Mucosa of rectum (tissue), 2 donors: Measurements from ENCODE around the gene IRX2.

Source experiments
- H3K27ac ChIP-seq, 2 donors: one replicate each; pipeline ENCODE4 v1.7.0; 2013; ENCODE audit warnings: inconsistent platforms in 2 of 2, low read depth in 2 of 2, low read length in 2 of 2
- H3K27me3 ChIP-seq, 2 donors: one replicate each; pipeline ENCODE4 v1.7.0; 2013; ENCODE audit warnings: low read length in 2 of 2; ENCODE audit not compliant: control insufficient read depth in 2 of 2, insufficient read depth in 2 of 2
- H3K36me3 ChIP-seq, 2 donors: one replicate each; pipeline ENCODE4 v1.7.0; 2013; ENCODE audit warnings: low read length in 2 of 2; ENCODE audit not compliant: control insufficient read depth in 2 of 2, insufficient read depth in 2 of 2
- H3K4me1 ChIP-seq, 2 donors: one replicate each; pipeline ENCODE4 v1.7.0; 2013; ENCODE audit warnings: low read length in 2 of 2, mild to moderate bottlenecking in 1 of 2; ENCODE audit not compliant: control insufficient read depth in 2 of 2, insufficient read depth in 2 of 2
- H3K4me3 ChIP-seq, 2 donors: one replicate each; pipeline ENCODE4 v1.7.0; 2013; ENCODE audit warnings: low read length in 2 of 2
- H3K9ac ChIP-seq, 2 donors: one replicate each; pipeline ENCODE4 v1.7.0; 2013; ENCODE audit warnings: low read length in 2 of 2, low read depth in 1 of 2, mild to moderate bottlenecking in 1 of 2
- H3K9me3 ChIP-seq, 2 donors: one replicate each; pipeline ENCODE4 v1.7.0; 2013; ENCODE audit warnings: low read length in 2 of 2; ENCODE audit not compliant: control insufficient read depth in 2 of 2
- donor health status: healthy.
- donor health status: Normal muscosa, but diverticular disease.

IRX2 gene

DNA sequence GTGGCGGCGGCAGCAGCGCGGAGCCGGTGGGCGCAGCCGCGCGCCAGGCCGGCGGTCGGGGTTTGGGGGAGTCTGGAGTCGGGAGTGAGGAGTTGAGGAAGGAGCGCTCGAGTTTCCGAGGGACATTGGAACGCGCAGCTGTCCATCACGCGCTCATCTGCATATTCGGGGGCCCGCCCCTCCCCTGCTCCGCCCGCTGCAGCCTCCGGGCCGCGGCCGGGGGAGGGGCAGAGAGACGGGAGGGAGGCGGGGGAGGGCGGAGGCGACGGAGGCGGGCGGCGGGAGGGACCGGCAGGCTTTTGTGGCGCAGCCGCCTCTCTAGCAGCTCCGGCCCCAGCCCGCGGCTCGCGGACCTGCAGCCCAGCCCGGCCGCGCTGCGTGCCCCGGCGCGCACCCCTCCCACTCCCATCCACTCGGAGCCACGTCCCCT is at the start of gene IRX2:
Gene IRX2, minus strand, starts transcription at position 86 of the 430 bp plus-strand sequence. CDS start 264 bp downstream, outside the sequence.
- H3K4me1 ChIP-seq: no peaks in the 10 kb centered on the region
- H3K27ac ChIP-seq: no peak within 1 kb of the TSS
- no peak within 1 kb of the TSS for H3K9ac ChIP-seq
- no peaks in the 10 kb centered on the region for H3K9me3 ChIP-seq
- no peaks in the 10 kb centered on the region for H3K36me3 ChIP-seq
- H3K4me3 ChIP-seq: peak within 1 kb of the TSS in 1 of 2 donors; percentile 30
- peaks cover 13 to 26% of the 10 kb centered on the region in 2 donors for H3K27me3 ChIP-seq

DNA sequence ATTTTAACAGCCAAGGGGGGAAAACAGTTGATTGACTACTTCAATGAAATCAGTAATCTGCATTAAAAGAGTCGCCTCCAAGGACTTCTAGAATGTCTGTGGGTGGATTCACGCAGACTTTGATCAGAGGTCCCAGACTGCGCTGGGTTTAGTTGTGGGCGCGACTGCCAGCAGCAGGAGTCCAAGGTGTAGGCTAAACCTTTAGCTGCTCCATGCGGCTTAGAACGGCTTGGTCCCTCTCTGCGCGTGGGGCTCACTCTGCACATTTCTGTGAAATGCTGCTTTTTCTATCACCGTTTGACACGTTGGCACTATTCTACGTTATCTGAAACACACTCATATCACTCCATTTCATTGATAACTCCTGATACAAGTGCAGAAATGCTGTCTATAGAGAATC is 48.6 kb upstream of the IRX2 start:
- Histone ChIP-seq H3K9me3 (no peaks in the 10 kb centered on the region), H3K27ac (no peak overlapping the region), H3K4me1 (no peaks in the 10 kb centered on the region), H3K36me3 (no peaks in the 10 kb centered on the region), H3K9ac (no peak overlapping the region), H3K27me3 (no peaks in the 10 kb centered on the region), H3K4me3 (no peak overlapping the region)

DNA sequence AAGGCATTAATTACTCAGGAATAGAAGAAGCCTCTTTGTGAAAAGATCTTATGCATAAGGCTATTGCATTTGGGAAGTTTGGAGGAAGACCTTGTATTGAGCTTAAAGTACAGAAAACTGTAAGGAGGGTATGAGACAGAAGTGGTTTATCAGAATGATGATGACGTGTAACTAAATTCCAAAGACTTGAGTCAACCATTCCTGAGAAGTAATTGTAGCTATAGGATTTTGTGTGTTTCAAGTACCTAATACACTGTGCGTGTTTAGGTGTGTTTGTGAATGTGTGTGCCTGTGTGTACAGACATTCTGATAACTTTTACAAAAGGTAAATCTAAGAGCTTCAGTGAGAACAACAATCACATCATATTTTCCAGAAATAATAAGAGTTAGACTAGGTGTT is 46.5 kb upstream of the IRX2 start:
- no peaks in the 10 kb centered on the region for H3K9me3 ChIP-seq
- no peak overlapping the region for H3K9ac ChIP-seq
- no peaks in the 10 kb centered on the region for H3K4me1 ChIP-seq
- H3K27ac ChIP-seq: no peak overlapping the region
- no peaks in the 10 kb centered on the region for H3K27me3 ChIP-seq
- H3K4me3 ChIP-seq: no peak overlapping the region
- H3K36me3 ChIP-seq: no peaks in the 10 kb centered on the region

DNA sequence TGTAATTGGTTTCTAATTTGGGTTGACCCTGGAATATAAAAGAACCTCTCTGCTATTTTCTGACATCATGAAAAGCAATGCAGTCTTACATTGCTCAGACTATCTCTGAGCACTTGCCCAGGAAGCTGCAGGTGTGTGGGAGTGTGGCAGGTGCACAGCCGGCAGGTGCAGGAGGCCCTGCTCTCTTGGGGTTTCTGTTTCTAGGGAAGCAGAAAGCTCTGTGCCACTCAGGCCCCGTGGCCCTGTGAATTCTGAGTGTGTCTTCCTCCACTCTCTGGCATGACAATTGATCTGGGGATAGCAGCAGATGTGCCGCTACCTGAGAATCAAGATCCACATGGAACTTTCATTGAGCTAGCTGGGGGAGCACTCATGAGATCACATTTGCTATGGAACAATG is 45.7 kb upstream of the IRX2 start:
- no peak overlapping the region for H3K27ac ChIP-seq
- no peaks in the 10 kb centered on the region for H3K27me3 ChIP-seq
- no peaks in the 10 kb centered on the region for H3K36me3 ChIP-seq
- H3K9me3 ChIP-seq: no peaks in the 10 kb centered on the region
- no peak overlapping the region for H3K9ac ChIP-seq
- no peaks in the 10 kb centered on the region for H3K4me1 ChIP-seq
- no peak overlapping the region for H3K4me3 ChIP-seq

DNA sequence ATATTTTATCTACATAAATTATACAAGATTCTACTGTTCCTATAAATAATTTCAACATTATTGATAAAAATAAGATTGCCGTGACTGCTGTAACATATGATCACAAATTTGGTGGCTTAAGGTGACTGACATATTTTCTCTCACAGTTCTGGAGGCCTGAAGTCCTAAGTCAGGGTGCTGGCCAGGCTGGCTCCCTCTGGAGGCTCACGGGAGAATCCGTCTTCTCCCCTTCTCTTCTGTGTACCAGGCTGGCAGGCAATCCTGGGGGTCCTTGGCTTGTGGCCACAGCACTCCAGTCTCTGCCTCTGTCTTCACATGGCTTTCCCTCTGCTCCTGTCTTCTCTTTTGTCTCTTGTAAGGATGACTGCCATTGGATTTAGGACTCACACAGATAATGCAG is 31.7 kb upstream of the IRX2 start:
- H3K36me3 ChIP-seq: no peaks in the 10 kb centered on the region
- no peaks in the 10 kb centered on the region for H3K27me3 ChIP-seq
- no peak overlapping the region for H3K27ac ChIP-seq
- H3K9me3 ChIP-seq: no peaks in the 10 kb centered on the region
- no peaks in the 10 kb centered on the region for H3K4me1 ChIP-seq
- H3K9ac ChIP-seq: no peak overlapping the region
- no peak overlapping the region for H3K4me3 ChIP-seq

DNA sequence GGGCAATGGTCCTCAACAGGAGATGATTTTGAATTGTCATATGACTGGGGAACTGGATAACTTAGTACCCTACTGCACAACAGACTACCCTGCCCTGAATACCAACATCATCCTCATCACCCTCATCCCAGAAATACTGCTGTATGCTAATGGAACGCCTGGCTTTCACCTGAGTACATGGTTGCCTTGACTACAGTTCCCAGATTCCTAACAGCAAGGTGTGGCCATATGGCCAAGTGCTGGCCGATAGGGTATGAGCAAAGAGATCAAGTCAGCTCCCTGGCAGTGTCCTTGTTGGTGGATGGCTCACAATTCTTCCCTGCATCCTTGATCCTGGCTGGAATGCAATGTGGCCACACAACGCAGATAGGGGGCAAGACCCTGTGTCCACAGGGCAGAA is 31.2 kb upstream of the IRX2 start:
- Histone ChIP-seq H3K4me3 (no peak overlapping the region), H3K9me3 (no peaks in the 10 kb centered on the region), H3K9ac (no peak overlapping the region), H3K27ac (no peak overlapping the region), H3K36me3 (no peaks in the 10 kb centered on the region), H3K27me3 (no peaks in the 10 kb centered on the region), H3K4me1 (no peaks in the 10 kb centered on the region)

DNA sequence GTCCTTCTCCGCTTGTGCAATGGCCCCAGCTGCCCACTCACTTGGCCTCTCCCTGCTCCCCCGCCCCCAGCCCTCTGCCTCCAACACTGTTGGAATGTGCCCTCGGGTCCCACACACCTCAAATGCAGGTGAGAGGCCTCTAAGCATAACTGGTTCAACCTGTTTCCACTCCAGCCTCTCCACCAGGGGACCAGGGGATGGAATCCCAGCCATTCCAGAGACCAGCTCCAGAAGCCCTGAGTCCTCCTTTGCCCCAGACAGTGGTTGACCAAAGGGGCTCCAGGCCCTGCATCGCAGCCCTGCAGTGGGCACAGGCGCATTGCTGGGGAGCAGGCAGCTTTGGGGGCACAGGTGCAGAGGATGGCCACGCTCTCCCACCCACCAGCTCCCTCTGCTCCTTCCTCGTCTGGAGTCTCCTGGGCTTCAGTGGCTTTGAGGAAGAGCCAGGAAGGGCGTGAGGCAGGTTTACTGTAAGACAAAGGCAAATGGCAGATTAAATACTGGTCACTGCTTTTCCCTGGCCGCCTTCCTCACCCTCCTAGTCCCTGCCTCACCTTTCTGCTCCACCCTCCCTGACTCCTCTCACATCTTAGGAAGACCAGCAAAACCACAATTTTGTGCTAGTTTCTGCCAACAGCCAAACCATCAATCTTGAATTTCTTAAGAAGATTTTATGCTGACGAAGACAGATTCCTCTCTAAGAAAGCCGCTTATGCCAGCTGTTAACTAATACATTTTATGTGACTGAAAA is 29.1 kb upstream of the IRX2 start:
- no peaks in the 10 kb centered on the region for H3K9me3 ChIP-seq
- H3K36me3 ChIP-seq: no peaks in the 10 kb centered on the region
- H3K4me1 ChIP-seq: no peaks in the 10 kb centered on the region
- no peaks in the 10 kb centered on the region for H3K27me3 ChIP-seq
- no peak overlapping the region for H3K27ac ChIP-seq
- H3K4me3 ChIP-seq: no peak overlapping the region
- no peak overlapping the region for H3K9ac ChIP-seq

DNA sequence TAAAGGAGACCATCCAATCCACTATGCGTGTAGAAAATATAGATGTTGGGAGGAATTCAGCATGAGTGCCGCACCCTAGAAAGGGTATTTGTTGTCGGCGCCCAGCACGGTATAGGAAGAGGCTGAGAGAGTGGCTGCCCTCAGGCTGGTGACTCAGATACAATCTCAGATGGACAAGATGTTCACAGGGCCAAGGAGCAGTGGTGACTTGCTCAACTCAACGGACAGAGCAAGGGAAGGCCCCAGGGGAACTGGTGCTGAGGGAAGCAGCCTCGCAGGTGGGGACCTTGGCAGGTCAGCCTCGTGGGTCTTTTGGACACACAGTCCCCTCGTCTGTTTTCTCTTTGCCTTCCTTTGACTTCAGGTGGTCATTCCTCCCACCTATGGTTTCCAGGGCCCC is 28.0 kb upstream of the IRX2 start:
- Histone ChIP-seq H3K36me3 (no peaks in the 10 kb centered on the region), H3K27ac (no peak overlapping the region), H3K4me1 (no peaks in the 10 kb centered on the region), H3K27me3 (no peaks in the 10 kb centered on the region), H3K9me3 (no peaks in the 10 kb centered on the region), H3K4me3 (no peak overlapping the region), H3K9ac (no peak overlapping the region)

DNA sequence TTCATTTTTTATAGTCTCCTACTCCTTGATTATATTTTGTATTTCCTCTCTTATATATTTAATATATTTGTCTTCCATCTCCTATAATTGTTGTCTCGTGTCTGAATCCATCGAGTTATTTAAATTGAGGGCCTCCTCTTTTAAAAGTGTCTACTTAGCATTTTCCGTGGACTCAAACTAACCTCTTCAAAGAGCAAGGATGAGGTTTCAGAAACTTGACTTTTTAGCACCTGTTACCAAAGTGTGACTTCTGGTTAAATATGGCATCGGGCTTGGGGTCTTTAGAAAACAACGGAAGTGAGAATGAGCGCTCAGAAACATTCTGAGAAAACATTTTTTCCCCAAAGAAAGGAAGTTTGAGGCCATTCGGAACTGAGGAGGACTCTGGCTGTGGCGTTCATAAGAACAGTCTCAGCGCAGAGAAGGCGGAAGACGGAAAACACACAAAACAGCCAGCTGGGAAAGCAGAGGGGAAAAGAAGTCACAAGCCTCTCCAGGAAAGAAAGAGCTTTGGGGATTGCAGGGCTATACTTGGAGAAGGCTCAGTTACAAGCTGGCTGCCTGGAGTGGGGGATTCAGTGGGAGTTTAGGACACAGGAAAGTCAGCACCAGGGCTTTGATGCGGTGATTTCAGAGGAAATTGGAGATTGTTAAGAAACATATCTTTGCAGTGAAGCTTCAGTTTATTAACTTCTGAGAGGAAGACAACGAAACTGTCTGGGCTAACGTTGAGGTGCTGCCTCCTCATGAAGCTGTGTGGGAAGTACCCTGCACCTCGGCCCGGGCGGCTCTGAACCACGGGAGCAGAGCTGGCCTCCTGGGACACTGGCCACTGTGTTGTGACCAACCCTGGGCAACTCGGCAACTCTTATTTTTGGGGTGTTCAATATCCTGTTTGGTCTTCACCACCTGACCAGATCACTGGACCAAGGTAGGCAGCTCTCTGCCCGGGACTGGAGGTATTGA is 25.1 kb upstream of the IRX2 start:
- Histone ChIP-seq H3K36me3 (no peaks in the 10 kb centered on the region), H3K27me3 (no peaks in the 10 kb centered on the region), H3K9ac (no peak overlapping the region), H3K4me3 (no peak overlapping the region), H3K4me1 (no peaks in the 10 kb centered on the region), H3K27ac (no peak overlapping the region), H3K9me3 (no peaks in the 10 kb centered on the region)

DNA sequence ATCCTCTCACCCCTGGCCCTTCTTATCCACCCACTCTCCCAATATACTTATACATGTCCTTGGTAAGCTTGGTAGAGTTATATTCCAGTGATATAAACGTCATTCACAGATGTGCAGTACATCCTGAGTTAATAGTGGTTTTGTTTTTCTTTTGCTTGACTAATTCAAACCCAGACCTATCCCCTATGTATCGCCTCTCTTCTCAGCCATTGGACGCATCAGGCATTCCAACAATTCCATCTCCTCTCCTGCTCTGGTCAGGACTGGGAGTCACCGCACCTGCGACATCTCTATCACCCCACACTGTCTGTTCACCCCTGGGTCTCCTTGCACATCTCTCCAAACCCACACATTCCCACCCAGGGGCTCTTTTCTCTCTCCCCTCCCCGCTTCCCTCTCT is 21.9 kb upstream of the IRX2 start:
- Histone ChIP-seq H3K36me3 (no peaks in the 10 kb centered on the region), H3K27ac (no peak overlapping the region), H3K9me3 (no peaks in the 10 kb centered on the region)

More for the DNA sequence above, 21.9 kb upstream of the IRX2 start:
- no peak overlapping the region for H3K9ac ChIP-seq
- no peaks in the 10 kb centered on the region for H3K27me3 ChIP-seq
- no peaks in the 10 kb centered on the region for H3K4me1 ChIP-seq
- no peak overlapping the region for H3K4me3 ChIP-seq
